K562 (cell line): ENCODE results near the gene NT5C. TPM values are rescaled to one million over a fixed set of nuclear protein-coding genes. Genes with fewer than 3 reads are reported as not detected.
A peak's percentile ranks its signal among the peaks of the same experiment; 100 is the strongest.

Source experiments
- BACH1 ChIP-seq: fragments of 200-800 bp; sonication (Bioruptor generic); IDR thresholded peaks from 2 replicates; pipeline ENCODE4 v1.6.1; 2016; ENCODE audit warnings: missing genetic modification characterization, missing compliant biosample characterization
- CBFA2T2 ChIP-seq: fragments of 450-650 bp; conservative IDR thresholded peaks from 2 replicates; pipeline ENCODE4 v1.6.1; 2017; ENCODE audit warnings: mild to moderate bottlenecking
- CBFA2T3 ChIP-seq: fragments of 450-650 bp; IDR thresholded peaks from 2 replicates; pipeline ENCODE4 v1.6.1; 2017
- DDX20 ChIP-seq: fragments of 450-650 bp; IDR thresholded peaks from 2 replicates; pipeline ENCODE4 v1.6.1; 2016; ENCODE audit warnings: missing genetic modification characterization, low read depth, mild to moderate bottlenecking, missing compliant biosample characterization, moderate library complexity
- FOXJ3 ChIP-seq: sonication (generic); formaldehyde crosslinking; IDR thresholded peaks from 2 replicates; pipeline ENCODE4 v1.4.0; 2020; ENCODE audit warnings: mild to moderate bottlenecking, missing genetic modification reagents
- NCOA4 ChIP-seq: fragments of 450-650 bp; IDR thresholded peaks from 2 replicates; pipeline ENCODE4 v1.6.1; 2018; ENCODE audit warnings: mild to moderate bottlenecking; ENCODE audit not compliant: partially characterized antibody
- PURB ChIP-seq: sonication (generic); formaldehyde crosslinking; IDR thresholded peaks from 2 replicates; pipeline ENCODE4 v1.9.0; 2021; ENCODE audit warnings: low read depth, mild to moderate bottlenecking, missing genetic modification reagents
- SAFB ChIP-seq: fragments of 200-400 bp; formaldehyde crosslinking; IDR thresholded peaks from 2 replicates; pipeline ENCODE4 v1.6.1; 2017; ENCODE audit warnings: low read depth, low read length, borderline replicate concordance
- SMARCA5 ChIP-seq: fragments of 450-650 bp; IDR thresholded peaks from 2 replicates; pipeline ENCODE4 v1.6.1; 2016
- ZKSCAN1 ChIP-seq: fragments of 150-350 bp; IDR thresholded peaks from 2 replicates; pipeline ENCODE4 v1.6.1; 2016; ENCODE audit warnings: low read depth, low read length
- ZNF311 ChIP-seq: fragments of 250-450 bp; sonication (Bioruptor Pico); IDR thresholded peaks from 2 replicates; pipeline ENCODE4 v1.4.0; 2020; ENCODE audit warnings: mild to moderate bottlenecking, moderate library complexity
- ZNF764 ChIP-seq: fragments of 250-450 bp; sonication (Bioruptor Pico); IDR thresholded peaks from 2 replicates; pipeline ENCODE4 v1.4.0; 2020; ENCODE audit warnings: low read depth, mild to moderate bottlenecking, moderate library complexity
- polyA plus RNA-seq, 8 experiments: library from polyadenylated mRNA; depleted of rRNA in 4 of 8; stranded (reverse) in 5 of 8; unstranded in 3 of 8; fragments of >200 nt; fragmentation: Nextera tagmentation in 2 of 8; fragmentation: Illumina TruSeq in 1 of 8; extraction: Ambion mirVana in 2 of 8; extraction: Trizol in 1 of 8; gene quantifications; 2 replicates each; pipeline versions ENCODE4 v1.2.1 to v1.2.3, GENCODE V29; 2011 to 2014; ENCODE audit warnings: inconsistent platforms in 1 of 8, missing spikeins in 1 of 8
- total RNA-seq, 7 experiments: library from RNA; depleted of rRNA in 6 of 7; stranded (reverse); fragments of >200 nt in 6 of 7; fragmentation: Illumina TruSeq in 2 of 7; extraction: Trizol in 2 of 7; gene quantifications; 2 replicates each; pipeline versions ENCODE4 v1.2.1 to v1.2.3, GENCODE V29; 2011 to 2021; ENCODE audit warnings: low replicate concordance in 1 of 7
- TF ChIP-seq, protein P1 (sequence below): fragments of 250-450 bp; sonication (Bioruptor Pico); IDR thresholded peaks from 2 replicates; pipeline ENCODE4 v1.5.0; 2021; ENCODE audit warnings: mild to moderate bottlenecking, moderate library complexity
- TF ChIP-seq, protein P2 (sequence below): sonication (generic); formaldehyde crosslinking; IDR thresholded peaks from 2 replicates; pipeline ENCODE4 v1.8.0; 2022; ENCODE audit warnings: mild to moderate bottlenecking, missing genetic modification reagents, borderline replicate concordance
- TF ChIP-seq, protein P3 (sequence below): sonication (generic); formaldehyde crosslinking; IDR thresholded peaks from 2 replicates; pipeline ENCODE4 v1.9.0; 2022; ENCODE audit warnings: mild to moderate bottlenecking, missing genetic modification reagents
- TF ChIP-seq, protein P4 (sequence below): fragments of 450-650 bp; formaldehyde crosslinking; IDR thresholded peaks from 2 replicates; pipeline ENCODE4 v1.4.0; 2020; ENCODE audit warnings: mild to moderate bottlenecking, mixed read lengths
- TF ChIP-seq, protein P5 (sequence below): sonication (generic); formaldehyde crosslinking; IDR thresholded peaks from 2 replicates; pipeline ENCODE4 v1.8.1; 2023; ENCODE audit warnings: mild to moderate bottlenecking, missing genetic modification reagents

Gene NT5C
- total and polyA plus RNA-seq, 9 of the 15 experiments (the other 6 are each of a cell fraction or from before 2014, with no cell fraction given): 2.9 to 205 (median 45.0) TPM

DNA sequence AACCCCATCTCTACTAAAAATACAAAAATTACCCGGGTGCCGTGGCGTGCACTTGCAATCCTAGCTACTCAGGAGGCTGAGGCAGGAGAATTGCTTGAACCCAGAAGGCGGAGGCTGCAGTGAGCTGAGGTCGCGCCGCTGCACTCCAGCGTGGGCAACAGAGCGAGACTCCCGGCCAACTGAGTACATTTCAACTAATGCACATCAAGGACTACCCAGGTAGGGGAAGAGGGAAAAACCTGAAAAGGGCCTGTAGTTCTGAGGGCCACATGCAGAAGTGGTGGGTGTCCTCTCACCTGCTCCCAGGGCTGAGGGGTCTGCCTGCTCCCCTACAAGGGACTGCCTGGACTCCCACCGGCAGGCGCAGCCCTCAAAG lies 44.4 kb downstream of the NT5C start (continued):
- TF ChIP-seq ZKSCAN1: no peak
- 0 out of 2 replicates have a peak, but pooled peaks have one; percentile 26 for TF ChIP-seq ZNF311 (CRISPR knock-in tag)
- TF ChIP-seq ZNF764 (CRISPR knock-in tag): no peak
- TF ChIP-seq, protein P1, sequence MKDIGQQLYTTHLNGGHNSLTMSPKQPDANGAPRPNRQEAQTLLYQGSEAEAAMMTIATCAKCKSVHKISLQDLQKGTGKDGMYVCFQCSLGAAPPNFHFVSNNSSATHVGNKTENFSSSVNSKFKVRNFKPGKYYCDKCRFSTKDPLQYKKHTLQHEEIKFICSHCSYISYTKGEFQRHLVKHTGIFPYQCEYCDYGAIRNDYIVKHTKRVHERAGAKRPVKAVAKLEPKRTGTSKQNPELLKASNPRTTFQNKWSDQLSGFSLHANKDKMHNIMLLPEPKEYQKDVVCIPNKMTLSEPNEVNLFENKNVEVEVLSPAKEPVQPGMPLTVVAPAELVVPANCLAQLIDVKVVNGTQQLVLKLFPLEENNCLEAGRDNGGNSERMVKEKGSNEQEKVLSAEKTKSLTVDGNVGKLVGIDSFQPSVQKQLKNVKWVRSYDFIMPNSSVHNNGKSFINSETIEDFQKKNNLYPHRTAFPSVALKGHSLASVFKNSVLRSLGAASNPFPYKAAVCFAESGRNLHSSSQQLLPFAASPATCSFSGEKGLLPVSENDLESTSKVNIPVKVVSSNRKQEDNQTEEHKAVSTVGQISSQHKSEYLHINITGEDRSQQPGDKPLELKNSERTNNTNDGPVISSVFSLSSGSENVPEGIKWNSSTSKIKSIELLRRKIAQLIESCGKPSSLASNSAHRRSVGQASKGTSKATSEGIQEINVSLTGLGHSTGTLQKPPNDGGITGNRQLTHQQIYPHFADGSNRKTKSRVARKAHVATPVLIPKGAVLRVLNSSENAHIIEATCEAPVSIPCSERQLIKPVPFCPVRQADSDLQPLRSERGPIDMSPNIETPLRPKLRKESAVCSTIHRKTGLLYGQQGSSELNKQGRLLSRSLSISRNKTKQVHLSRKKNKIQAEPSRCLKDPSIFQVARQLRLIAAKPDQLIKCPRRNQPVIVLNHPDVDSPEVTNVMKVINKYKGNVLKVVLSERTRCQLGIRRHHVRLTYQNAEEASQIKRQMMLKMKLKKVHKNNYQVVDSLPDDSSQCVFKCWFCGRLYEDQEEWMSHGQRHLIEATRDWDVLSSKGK (CRISPR knock-in tag): no peak
- TF ChIP-seq, protein P2, sequence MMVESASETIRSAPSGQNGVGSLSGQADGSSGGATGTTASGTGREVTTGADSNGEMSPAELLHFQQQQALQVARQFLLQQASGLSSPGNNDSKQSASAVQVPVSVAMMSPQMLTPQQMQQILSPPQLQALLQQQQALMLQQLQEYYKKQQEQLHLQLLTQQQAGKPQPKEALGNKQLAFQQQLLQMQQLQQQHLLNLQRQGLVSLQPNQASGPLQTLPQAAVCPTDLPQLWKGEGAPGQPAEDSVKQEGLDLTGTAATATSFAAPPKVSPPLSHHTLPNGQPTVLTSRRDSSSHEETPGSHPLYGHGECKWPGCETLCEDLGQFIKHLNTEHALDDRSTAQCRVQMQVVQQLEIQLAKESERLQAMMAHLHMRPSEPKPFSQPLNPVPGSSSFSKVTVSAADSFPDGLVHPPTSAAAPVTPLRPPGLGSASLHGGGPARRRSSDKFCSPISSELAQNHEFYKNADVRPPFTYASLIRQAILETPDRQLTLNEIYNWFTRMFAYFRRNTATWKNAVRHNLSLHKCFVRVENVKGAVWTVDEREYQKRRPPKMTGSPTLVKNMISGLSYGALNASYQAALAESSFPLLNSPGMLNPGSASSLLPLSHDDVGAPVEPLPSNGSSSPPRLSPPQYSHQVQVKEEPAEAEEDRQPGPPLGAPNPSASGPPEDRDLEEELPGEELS: 0 out of 2 replicates have a peak, but pooled peaks have one; percentile 38
- TF ChIP-seq, protein P3, sequence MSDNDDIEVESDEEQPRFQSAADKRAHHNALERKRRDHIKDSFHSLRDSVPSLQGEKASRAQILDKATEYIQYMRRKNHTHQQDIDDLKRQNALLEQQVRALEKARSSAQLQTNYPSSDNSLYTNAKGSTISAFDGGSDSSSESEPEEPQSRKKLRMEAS (CRISPR knock-in tag): no peak; the same call in 1 of the 2 replicates
- no peak for TF ChIP-seq FOXJ3 (CRISPR knock-in tag)
- no peak for TF ChIP-seq SAFB
- 0 out of 2 replicates have a peak, but pooled peaks have one; percentile 15 for TF ChIP-seq SMARCA5
- TF ChIP-seq, protein P4, sequence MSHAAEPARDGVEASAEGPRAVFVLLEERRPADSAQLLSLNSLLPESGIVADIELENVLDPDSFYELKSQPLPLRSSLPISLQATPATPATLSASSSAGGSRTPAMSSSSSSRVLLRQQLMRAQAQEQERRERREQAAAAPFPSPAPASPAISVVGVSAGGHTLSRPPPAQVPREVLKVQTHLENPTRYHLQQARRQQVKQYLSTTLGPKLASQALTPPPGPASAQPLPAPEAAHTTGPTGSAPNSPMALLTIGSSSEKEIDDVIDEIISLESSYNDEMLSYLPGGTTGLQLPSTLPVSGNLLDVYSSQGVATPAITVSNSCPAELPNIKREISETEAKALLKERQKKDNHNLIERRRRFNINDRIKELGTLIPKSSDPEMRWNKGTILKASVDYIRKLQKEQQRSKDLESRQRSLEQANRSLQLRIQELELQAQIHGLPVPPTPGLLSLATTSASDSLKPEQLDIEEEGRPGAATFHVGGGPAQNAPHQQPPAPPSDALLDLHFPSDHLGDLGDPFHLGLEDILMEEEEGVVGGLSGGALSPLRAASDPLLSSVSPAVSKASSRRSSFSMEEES (CRISPR knock-in tag): peak; percentile 15; the same call in 1 of the 2 replicates
- no peak for TF ChIP-seq BACH1 (tag)
- TF ChIP-seq CBFA2T2: no peak
- TF ChIP-seq DDX20 (tag): no peak
- no peak for TF ChIP-seq PURB (CRISPR knock-in tag)
- TF ChIP-seq CBFA2T3: no peak
- TF ChIP-seq, protein P5, sequence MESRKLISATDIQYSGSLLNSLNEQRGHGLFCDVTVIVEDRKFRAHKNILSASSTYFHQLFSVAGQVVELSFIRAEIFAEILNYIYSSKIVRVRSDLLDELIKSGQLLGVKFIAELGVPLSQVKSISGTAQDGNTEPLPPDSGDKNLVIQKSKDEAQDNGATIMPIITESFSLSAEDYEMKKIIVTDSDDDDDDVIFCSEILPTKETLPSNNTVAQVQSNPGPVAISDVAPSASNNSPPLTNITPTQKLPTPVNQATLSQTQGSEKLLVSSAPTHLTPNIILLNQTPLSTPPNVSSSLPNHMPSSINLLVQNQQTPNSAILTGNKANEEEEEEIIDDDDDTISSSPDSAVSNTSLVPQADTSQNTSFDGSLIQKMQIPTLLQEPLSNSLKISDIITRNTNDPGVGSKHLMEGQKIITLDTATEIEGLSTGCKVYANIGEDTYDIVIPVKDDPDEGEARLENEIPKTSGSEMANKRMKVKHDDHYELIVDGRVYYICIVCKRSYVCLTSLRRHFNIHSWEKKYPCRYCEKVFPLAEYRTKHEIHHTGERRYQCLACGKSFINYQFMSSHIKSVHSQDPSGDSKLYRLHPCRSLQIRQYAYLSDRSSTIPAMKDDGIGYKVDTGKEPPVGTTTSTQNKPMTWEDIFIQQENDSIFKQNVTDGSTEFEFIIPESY: 0 out of 2 replicates have a peak, but pooled peaks have one; percentile 45
- no peak for TF ChIP-seq NCOA4
